Tibial nerve (tissue), 3 donors: ENCODE measurements around the gene TCF12.

Experiments used
- POLR2A ChIP-seq, 2 donors: fragments of 450-650 bp; IDR thresholded peaks; one replicate each; pipeline ENCODE4 v1.6.1; 2017; ENCODE audit warnings: antibody characterized with exemption in 2 of 2, mild to moderate bottlenecking in 2 of 2, moderate library complexity in 2 of 2
- TF ChIP-seq, protein P1 (sequence below), 5 experiments: fragments of 200-600 bp in 3 of 5; fragments of 450-650 bp in 2 of 5; sonication (generic) in 3 of 5; IDR thresholded peaks; one replicate each; pipeline ENCODE4 v1.5.1; 2016 to 2019; ENCODE audit warnings: antibody characterized with exemption in 5 of 5, mild to moderate bottlenecking in 3 of 5, moderate library complexity in 2 of 5

DNA sequence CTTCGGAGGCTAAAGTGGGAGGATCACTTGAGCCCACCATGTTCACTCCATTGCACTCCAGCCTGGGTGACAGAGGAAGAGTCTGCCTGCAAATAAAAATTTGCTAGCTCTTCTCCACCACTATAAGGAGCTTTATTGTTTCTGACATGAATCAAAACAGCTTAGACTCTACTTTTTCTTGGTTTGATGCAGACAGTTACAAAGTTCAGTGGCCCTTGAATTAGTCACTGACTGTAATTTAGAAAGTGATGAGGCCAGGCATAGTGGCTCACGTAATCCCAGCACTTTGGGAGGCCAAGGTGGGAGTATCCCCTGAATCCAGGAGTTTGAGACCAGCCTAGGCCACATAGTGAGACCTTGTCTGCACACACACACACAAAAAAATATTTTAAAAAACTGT lies 285.5 kb downstream of the TCF12 start:
- TF ChIP-seq, protein P1, sequence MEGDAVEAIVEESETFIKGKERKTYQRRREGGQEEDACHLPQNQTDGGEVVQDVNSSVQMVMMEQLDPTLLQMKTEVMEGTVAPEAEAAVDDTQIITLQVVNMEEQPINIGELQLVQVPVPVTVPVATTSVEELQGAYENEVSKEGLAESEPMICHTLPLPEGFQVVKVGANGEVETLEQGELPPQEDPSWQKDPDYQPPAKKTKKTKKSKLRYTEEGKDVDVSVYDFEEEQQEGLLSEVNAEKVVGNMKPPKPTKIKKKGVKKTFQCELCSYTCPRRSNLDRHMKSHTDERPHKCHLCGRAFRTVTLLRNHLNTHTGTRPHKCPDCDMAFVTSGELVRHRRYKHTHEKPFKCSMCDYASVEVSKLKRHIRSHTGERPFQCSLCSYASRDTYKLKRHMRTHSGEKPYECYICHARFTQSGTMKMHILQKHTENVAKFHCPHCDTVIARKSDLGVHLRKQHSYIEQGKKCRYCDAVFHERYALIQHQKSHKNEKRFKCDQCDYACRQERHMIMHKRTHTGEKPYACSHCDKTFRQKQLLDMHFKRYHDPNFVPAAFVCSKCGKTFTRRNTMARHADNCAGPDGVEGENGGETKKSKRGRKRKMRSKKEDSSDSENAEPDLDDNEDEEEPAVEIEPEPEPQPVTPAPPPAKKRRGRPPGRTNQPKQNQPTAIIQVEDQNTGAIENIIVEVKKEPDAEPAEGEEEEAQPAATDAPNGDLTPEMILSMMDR (IDR thresholded peaks at IDR 0.05), result no peak
- TF ChIP-seq POLR2A (IDR thresholded peaks at IDR 0.05), result no peak
